Measurements from ENCODE around the gene SETDB2. TPM values are rescaled to one million over a fixed set of nuclear protein-coding genes. Genes with fewer than 3 reads are reported as not detected.

The SETDB2 gene
- total RNA-seq, 1 donor from 2014 or later: 18.1 TPM

DNA sequence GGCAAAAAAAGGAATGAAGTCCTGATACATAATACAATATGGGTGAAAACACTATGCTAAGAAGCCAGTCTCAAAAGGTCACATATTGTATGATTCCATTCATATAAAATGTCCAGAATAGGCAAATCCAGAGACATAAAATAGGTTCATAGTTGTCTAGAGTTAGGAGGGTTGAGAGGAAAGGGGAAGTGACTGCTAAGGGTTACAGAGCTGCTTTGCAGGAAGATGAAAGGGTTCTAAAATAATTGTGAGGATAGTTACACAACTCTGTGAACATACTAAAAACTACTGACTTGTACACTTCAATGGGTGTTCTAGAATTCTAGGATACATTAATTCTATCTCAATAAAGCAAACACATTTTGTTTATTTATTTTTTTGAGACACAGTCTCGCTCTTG, 25.9 kb upstream of the SETDB2 start:
- Histone ChIP-seq H3K36me3 (no peaks in the 10 kb centered on the region), H3K27me3 (no peaks in the 10 kb centered on the region), H3K4me3 (no peak overlapping the region), H3K27ac (no peak overlapping the region), H3K9me3 (no peaks in the 10 kb centered on the region), H3K4me1 (no peaks in the 10 kb centered on the region)
- no peak for DNase-seq
- intact Hi-C loops (cut with DNase I): no loop called here
- TF ChIP-seq, protein P1, sequence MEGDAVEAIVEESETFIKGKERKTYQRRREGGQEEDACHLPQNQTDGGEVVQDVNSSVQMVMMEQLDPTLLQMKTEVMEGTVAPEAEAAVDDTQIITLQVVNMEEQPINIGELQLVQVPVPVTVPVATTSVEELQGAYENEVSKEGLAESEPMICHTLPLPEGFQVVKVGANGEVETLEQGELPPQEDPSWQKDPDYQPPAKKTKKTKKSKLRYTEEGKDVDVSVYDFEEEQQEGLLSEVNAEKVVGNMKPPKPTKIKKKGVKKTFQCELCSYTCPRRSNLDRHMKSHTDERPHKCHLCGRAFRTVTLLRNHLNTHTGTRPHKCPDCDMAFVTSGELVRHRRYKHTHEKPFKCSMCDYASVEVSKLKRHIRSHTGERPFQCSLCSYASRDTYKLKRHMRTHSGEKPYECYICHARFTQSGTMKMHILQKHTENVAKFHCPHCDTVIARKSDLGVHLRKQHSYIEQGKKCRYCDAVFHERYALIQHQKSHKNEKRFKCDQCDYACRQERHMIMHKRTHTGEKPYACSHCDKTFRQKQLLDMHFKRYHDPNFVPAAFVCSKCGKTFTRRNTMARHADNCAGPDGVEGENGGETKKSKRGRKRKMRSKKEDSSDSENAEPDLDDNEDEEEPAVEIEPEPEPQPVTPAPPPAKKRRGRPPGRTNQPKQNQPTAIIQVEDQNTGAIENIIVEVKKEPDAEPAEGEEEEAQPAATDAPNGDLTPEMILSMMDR (IDR thresholded peaks at IDR 0.05): no peak
- ATAC-seq: peak; percentile 48

DNA sequence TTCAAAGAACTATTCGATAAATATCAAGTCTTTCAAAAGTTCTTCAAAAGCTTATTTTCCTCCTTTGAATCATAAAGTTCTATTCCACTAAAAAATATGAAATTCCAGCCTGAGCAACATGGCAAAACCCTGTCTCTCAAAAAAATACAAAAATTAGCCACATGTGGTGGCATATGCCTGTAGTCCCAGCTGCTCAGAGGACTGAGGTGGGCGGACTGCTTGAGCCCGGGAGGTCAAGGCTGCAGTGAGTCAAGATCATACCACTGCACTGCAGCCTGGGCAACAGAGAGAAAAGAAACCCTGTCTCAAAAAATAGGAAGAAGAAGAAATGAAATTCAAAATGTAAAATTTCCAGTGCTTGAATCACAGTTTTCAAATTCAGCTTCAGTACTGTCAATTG, 24.8 kb upstream of the SETDB2 start:
- no peaks in the 10 kb centered on the region for H3K9me3 ChIP-seq
- TF ChIP-seq, protein P1 (IDR thresholded peaks at IDR 0.05): no peak
- H3K27ac ChIP-seq: no peak overlapping the region
- no peak overlapping the region for H3K4me3 ChIP-seq
- ATAC-seq (peak; percentile 57), DNase-seq (no peak)
- intact Hi-C loops (cut with DNase I): no loop called here
- H3K36me3 ChIP-seq: no peaks in the 10 kb centered on the region
- H3K27me3 ChIP-seq: no peaks in the 10 kb centered on the region
- no peaks in the 10 kb centered on the region for H3K4me1 ChIP-seq

DNA sequence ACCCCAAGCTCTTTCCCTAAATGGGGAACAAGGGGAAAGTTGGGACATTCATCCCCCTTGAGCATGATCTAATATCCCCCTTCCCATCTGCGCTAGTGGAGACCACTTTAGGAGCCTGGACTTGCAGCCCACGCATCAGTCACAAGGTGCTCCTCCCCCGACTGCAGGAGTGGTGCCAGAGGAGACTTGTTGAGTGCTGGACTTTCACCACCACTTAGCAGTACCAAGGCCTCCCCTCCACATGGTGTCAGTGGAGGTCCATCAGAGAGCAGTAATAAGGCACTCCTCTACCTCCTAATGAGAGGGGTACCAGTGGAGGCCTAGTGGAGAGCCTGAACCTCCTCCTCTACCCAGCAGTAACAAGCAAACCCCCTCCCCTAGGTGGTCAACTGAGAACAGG, 22.7 kb upstream of the SETDB2 start:
- TF ChIP-seq, protein P1 (IDR thresholded peaks at IDR 0.05): no peak
- Histone ChIP-seq H3K4me1 (no peaks in the 10 kb centered on the region), H3K27me3 (no peaks in the 10 kb centered on the region), H3K4me3 (no peak overlapping the region), H3K27ac (no peak overlapping the region), H3K36me3 (no peaks in the 10 kb centered on the region), H3K9me3 (no peaks in the 10 kb centered on the region)
- ATAC-seq (peak; percentile 79), DNase-seq (no peak)
- intact Hi-C loops (cut with DNase I): no loop called here

DNA sequence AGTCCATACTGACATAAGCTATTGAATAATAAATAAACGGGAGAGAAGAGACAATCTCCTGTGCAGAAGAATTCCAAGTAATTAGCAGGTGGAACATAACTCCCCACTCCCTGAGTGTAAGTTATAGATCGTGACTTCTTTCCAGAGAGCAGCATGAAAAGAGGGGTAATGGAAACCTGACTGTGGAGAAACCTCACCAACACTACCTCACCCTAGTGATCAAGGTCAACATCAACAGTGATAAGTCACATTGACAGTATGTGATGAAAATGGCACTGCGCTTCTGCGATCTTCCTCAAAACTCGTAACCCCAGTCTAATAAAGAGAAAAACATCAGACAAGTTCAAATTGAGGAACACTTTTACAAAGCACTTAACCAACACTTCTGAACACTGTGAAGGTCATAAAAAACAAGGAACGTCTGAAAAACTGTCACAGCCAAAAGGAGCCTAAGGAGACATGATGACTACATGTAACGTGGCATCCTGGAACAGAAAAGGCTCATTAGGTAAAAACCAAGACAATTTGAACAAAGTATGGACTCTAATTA, 20.0 kb upstream of the SETDB2 start:
- Histone ChIP-seq H3K27ac (no peak overlapping the region), H3K9me3 (no peaks in the 10 kb centered on the region), H3K36me3 (no peaks in the 10 kb centered on the region), H3K4me3 (no peak overlapping the region), H3K4me1 (no peaks in the 10 kb centered on the region), H3K27me3 (no peaks in the 10 kb centered on the region)
- no peak for ATAC-seq
- intact Hi-C loops (cut with DNase I): no loop called here
- TF ChIP-seq, protein P1 (IDR thresholded peaks at IDR 0.05): no peak
- DNase-seq: no peak

DNA sequence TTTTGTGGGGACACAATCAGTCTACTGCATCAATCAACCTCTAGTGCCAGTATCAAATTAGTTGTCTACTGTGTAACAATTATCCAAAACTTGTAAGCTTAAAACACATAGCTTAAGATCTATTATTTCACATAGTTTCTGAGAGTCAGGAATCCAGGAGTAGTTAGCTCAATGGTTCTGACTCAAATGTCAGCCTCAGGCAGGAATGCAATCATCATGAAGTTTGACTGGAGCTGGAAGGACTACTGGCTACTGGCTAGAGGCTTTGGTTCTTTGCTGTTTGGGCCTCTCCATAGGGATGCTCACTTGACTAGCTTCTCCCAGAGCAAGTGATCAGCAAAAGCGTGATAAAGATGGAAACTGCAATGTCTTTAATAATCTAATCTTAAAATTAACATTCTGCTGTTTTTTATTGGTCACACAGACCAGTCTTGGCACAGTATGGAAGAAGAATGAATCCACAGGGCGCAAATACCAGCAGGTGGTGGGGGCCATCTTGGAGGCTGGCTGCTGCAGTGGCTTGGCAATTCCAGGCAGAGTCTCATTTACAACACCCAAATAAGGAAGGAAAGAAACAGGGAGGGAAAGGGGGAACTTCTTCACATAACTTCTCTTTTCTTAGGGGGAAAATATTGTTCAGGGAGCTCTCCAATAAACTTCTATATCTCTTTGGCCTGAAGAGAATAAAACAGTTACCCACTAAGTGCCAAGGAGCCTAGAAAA, 15.9 kb upstream of the SETDB2 start:
- no peaks in the 10 kb centered on the region for H3K27me3 ChIP-seq
- intact Hi-C loops (cut with DNase I): no loop called here
- ATAC-seq: peak; percentile 71
- DNase-seq: no peak
- H3K36me3 ChIP-seq: peaks cover 14% of the 10 kb centered on the region
- no peak overlapping the region for H3K4me3 ChIP-seq
- H3K4me1 ChIP-seq: no peaks in the 10 kb centered on the region
- no peaks in the 10 kb centered on the region for H3K9me3 ChIP-seq
- H3K27ac ChIP-seq: no peak overlapping the region
- TF ChIP-seq, protein P1 (IDR thresholded peaks at IDR 0.05): no peak
